GM23338 (cell line): ENCODE results near the gene BPTF. TPM values are rescaled to one million over a fixed set of nuclear protein-coding genes. Genes with fewer than 3 reads are reported as not detected.

ENCODE experiments used
- ATAC-seq: fragments of 200-7000 bp; cut with Tn5 transposase; 3 replicates; pipeline ENCODE4 v1.9.1; 2020
- DNase-seq: peaks from one replicate; pipeline ENCODE4 v3.0.0-alpha.2; 2015; ENCODE audit warnings: low spot score
- H2AFZ ChIP-seq: fragments of 200-600 bp; sonication (generic); 2 replicates; pipeline ENCODE4 v1.8.0; 2016; ENCODE audit warnings: antibody characterized with exemption, mild to moderate bottlenecking, moderate library complexity
- H3F3A ChIP-seq: fragments of 200-600 bp; sonication (generic); replicated peaks from 2 replicates; pipeline ENCODE4 v1.8.0; 2017; ENCODE audit warnings: antibody characterized with exemption, mixed run types, low read depth
- H3K27ac ChIP-seq: fragments of 200-600 bp; sonication (generic); 2 replicates; pipeline ENCODE4 v1.6.1; 2016; ENCODE audit warnings: low read depth
- H3K27me3 ChIP-seq: fragments of 200-600 bp; sonication (generic); 2 replicates; pipeline ENCODE4 v1.8.0; 2016; ENCODE audit warnings: mild to moderate bottlenecking, mixed run types, moderate library complexity; ENCODE audit not compliant: insufficient read depth
- H3K36me3 ChIP-seq: fragments of 200-600 bp; sonication (generic); 2 replicates; pipeline ENCODE4 v1.8.0; 2016; ENCODE audit warnings: mild to moderate bottlenecking; ENCODE audit not compliant: insufficient read depth
- H3K4me1 ChIP-seq: fragments of 200-600 bp; sonication (generic); 2 replicates; pipeline ENCODE4 v1.8.0; 2016; ENCODE audit warnings: mild to moderate bottlenecking, moderate library complexity; ENCODE audit not compliant: insufficient read depth
- H3K4me2 ChIP-seq: fragments of 200-600 bp; sonication (generic); 2 replicates; pipeline ENCODE4 v1.7.1; 2017; ENCODE audit warnings: mixed run types
- H3K4me3 ChIP-seq: fragments of 200-600 bp; sonication (generic); 2 replicates; pipeline ENCODE4 v1.6.1; 2016; ENCODE audit warnings: mixed run types
- H3K79me2 ChIP-seq: fragments of 200-600 bp; sonication (generic); replicated peaks from 2 replicates; pipeline ENCODE4 v1.8.0; 2017; ENCODE audit warnings: mild to moderate bottlenecking; ENCODE audit not compliant: insufficient read depth
- H3K9me2 ChIP-seq: fragments of 200-600 bp; sonication (generic); 2 replicates; pipeline ENCODE4 v1.8.0; 2017; ENCODE audit not compliant: insufficient read depth
- H4K20me1 ChIP-seq: fragments of 200-600 bp; sonication (generic); replicated peaks from 2 replicates; pipeline ENCODE4 v1.8.0; 2017; ENCODE audit warnings: mild to moderate bottlenecking; ENCODE audit not compliant: insufficient read depth
- H3K27ac Mint-ChIP-seq: 2 replicates; pipeline ENCODE4 v1.8.0; 2020; ENCODE audit warnings: inconsistent platforms, mild to moderate bottlenecking, moderate library complexity, mixed read lengths
- H3K27me3 Mint-ChIP-seq: 3 replicates; pipeline ENCODE4 v1.8.0; 2022; ENCODE audit warnings: low read depth, mild to moderate bottlenecking, moderate library complexity, mixed read lengths, inconsistent platforms; ENCODE audit not compliant: insufficient read depth, poor library complexity
- H3K36me3 Mint-ChIP-seq: 3 replicates; pipeline ENCODE4 v1.8.0; 2021; ENCODE audit warnings: low read depth, mild to moderate bottlenecking, inconsistent platforms, moderate library complexity, mixed read lengths
- H3K4me1 Mint-ChIP-seq: 3 replicates; pipeline ENCODE4 v1.8.0; 2020; ENCODE audit warnings: mild to moderate bottlenecking, inconsistent platforms, mixed read lengths
- H3K4me3 Mint-ChIP-seq: 3 replicates; pipeline ENCODE4 v1.8.0; 2021; ENCODE audit warnings: moderate library complexity, mild to moderate bottlenecking, inconsistent platforms, mixed read lengths
- H3K9me3 Mint-ChIP-seq: 3 replicates; pipeline ENCODE4 v1.8.0; 2020; ENCODE audit warnings: moderate library complexity, mild to moderate bottlenecking, inconsistent platforms, mixed read lengths
- CREB1 ChIP-seq: fragments of 250-450 bp; sonication (Bioruptor Pico); IDR thresholded peaks from 2 replicates; pipeline ENCODE4 v1.5.0; 2020; ENCODE audit warnings: low read depth, mild to moderate bottlenecking, moderate library complexity
- EZH2 ChIP-seq: fragments of 200-600 bp; sonication (generic); IDR thresholded peaks from one replicate; pipeline ENCODE4 v1.8.0; 2017; ENCODE audit warnings: antibody characterized with exemption, mild to moderate bottlenecking, low read depth; ENCODE audit not compliant: unreplicated experiment
- EZH2phosphoT487 ChIP-seq: fragments of 200-600 bp; sonication (generic); IDR thresholded peaks from one replicate; pipeline ENCODE4 v1.8.1; 2018; ENCODE audit warnings: antibody characterized with exemption; ENCODE audit not compliant: unreplicated experiment
- JUNB ChIP-seq: IDR thresholded peaks from one replicate; pipeline ENCODE4 v1.6.1; 2016; ENCODE audit warnings: antibody characterized with exemption; ENCODE audit not compliant: unreplicated experiment
- NANOG ChIP-seq: IDR thresholded peaks from 2 replicates; pipeline ENCODE4 v1.6.1; 2016; ENCODE audit warnings: antibody characterized with exemption, borderline replicate concordance
- POLR2AphosphoS5 ChIP-seq: IDR thresholded peaks from 2 replicates; pipeline ENCODE4 v1.6.1; 2016; ENCODE audit warnings: antibody characterized with exemption, low read depth
- STAT1 ChIP-seq: IDR thresholded peaks from one replicate; pipeline ENCODE4 v1.6.1; 2016; ENCODE audit warnings: antibody characterized with exemption; ENCODE audit not compliant: unreplicated experiment
- ZNF114 ChIP-seq: fragments of 250-450 bp; sonication (Bioruptor Pico); IDR thresholded peaks from 2 replicates; pipeline ENCODE4 v1.5.0; 2020; ENCODE audit warnings: mild to moderate bottlenecking, moderate library complexity
- ZNF331 ChIP-seq: fragments of 250-450 bp; sonication (Bioruptor Pico); IDR thresholded peaks from 2 replicates; pipeline ENCODE4 v1.5.0; 2020; ENCODE audit warnings: low read depth, mild to moderate bottlenecking, moderate library complexity
- polyA plus RNA-seq: library from polyadenylated mRNA; unstranded; fragments of >200 nt; fragmentation: Nextera tagmentation; extraction: Ambion mirVana; gene quantifications from 2 replicates; pipeline ENCODE4 v1.2.1, GENCODE V29; 2016
- total RNA-seq: library from RNA; depleted of rRNA; stranded (reverse); fragments of >200 nt; shearing (Covaris generic); gene quantifications from 2 replicates; pipeline ENCODE4 v1.2.3, GENCODE V29; 2014
- TF ChIP-seq, protein P1 (sequence below): IDR thresholded peaks from one replicate; pipeline ENCODE4 v1.6.1; 2018; ENCODE audit warnings: antibody characterized with exemption; ENCODE audit not compliant: unreplicated experiment
- TF ChIP-seq, protein P2 (sequence below): fragments of 250-450 bp; sonication (Bioruptor Pico); IDR thresholded peaks from 2 replicates; pipeline ENCODE4 v1.5.0; 2020; ENCODE audit warnings: mild to moderate bottlenecking, moderate library complexity
- TF ChIP-seq, protein P3 (sequence below), 2 experiments: fragments of 200-600 bp in 1 of 2; sonication (generic) in 1 of 2; conservative IDR thresholded peaks; 2 replicates each; pipeline versions ENCODE4 v1.5.1 to v1.6.1; 2016 to 2017; ENCODE audit warnings: antibody characterized with exemption in 2 of 2, low read depth in 2 of 2, mild to moderate bottlenecking in 2 of 2, moderate library complexity in 1 of 2
- TF ChIP-seq, protein P4 (sequence below): IDR thresholded peaks from 2 replicates; pipeline ENCODE4 v1.6.1; 2016; ENCODE audit warnings: antibody characterized with exemption

Gene BPTF
- total and polyA plus RNA-seq, 2 experiments from 2014 or later: 161 to 179 TPM

DNA sequence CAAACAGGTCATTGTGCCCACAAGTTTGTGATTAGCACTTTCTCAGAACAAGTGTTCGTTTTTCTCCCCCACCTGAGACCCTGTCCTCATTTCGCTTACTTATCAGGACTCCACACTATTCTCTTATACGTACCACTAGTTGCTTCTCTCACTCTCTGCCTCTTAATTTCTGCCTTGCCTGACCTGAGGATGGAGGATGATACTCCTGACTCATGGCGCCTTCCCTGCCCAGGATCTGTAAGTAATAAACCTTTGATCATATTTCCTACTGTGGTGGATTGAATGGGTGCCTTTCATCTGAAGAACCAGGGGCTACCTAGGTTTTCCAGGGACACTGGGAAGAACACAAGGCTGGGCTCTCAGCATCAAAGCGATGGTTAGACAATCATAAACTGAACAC, 39.8 kb upstream of the BPTF start:
- DNase-seq: no peak
- no peaks in the 10 kb centered on the region for H3K4me1 ChIP-seq
- no peaks in the 10 kb centered on the region for H3K27me3 ChIP-seq
- no peak overlapping the region for H2AFZ ChIP-seq
- H4K20me1 ChIP-seq: no peaks in the 10 kb centered on the region
- no peaks in the 10 kb centered on the region for H3K9me3 Mint-ChIP-seq
- no peak overlapping the region for H3K4me2 ChIP-seq
- no peak overlapping the region for H3K27ac ChIP-seq
- TF ChIP-seq NANOG (no peak), EZH2phosphoT487 (no peak), CREB1 (CRISPR knock-in tag) (no peak), EZH2 (no peak), STAT1 (no peak), JUNB (no peak), POLR2AphosphoS5 (no peak), ZNF331 (CRISPR knock-in tag) (no peak), ZNF114 (no peak)
- TF ChIP-seq, protein P1, sequence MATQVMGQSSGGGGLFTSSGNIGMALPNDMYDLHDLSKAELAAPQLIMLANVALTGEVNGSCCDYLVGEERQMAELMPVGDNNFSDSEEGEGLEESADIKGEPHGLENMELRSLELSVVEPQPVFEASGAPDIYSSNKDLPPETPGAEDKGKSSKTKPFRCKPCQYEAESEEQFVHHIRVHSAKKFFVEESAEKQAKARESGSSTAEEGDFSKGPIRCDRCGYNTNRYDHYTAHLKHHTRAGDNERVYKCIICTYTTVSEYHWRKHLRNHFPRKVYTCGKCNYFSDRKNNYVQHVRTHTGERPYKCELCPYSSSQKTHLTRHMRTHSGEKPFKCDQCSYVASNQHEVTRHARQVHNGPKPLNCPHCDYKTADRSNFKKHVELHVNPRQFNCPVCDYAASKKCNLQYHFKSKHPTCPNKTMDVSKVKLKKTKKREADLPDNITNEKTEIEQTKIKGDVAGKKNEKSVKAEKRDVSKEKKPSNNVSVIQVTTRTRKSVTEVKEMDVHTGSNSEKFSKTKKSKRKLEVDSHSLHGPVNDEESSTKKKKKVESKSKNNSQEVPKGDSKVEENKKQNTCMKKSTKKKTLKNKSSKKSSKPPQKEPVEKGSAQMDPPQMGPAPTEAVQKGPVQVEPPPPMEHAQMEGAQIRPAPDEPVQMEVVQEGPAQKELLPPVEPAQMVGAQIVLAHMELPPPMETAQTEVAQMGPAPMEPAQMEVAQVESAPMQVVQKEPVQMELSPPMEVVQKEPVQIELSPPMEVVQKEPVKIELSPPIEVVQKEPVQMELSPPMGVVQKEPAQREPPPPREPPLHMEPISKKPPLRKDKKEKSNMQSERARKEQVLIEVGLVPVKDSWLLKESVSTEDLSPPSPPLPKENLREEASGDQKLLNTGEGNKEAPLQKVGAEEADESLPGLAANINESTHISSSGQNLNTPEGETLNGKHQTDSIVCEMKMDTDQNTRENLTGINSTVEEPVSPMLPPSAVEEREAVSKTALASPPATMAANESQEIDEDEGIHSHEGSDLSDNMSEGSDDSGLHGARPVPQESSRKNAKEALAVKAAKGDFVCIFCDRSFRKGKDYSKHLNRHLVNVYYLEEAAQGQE: no peak
- TF ChIP-seq, protein P2, sequence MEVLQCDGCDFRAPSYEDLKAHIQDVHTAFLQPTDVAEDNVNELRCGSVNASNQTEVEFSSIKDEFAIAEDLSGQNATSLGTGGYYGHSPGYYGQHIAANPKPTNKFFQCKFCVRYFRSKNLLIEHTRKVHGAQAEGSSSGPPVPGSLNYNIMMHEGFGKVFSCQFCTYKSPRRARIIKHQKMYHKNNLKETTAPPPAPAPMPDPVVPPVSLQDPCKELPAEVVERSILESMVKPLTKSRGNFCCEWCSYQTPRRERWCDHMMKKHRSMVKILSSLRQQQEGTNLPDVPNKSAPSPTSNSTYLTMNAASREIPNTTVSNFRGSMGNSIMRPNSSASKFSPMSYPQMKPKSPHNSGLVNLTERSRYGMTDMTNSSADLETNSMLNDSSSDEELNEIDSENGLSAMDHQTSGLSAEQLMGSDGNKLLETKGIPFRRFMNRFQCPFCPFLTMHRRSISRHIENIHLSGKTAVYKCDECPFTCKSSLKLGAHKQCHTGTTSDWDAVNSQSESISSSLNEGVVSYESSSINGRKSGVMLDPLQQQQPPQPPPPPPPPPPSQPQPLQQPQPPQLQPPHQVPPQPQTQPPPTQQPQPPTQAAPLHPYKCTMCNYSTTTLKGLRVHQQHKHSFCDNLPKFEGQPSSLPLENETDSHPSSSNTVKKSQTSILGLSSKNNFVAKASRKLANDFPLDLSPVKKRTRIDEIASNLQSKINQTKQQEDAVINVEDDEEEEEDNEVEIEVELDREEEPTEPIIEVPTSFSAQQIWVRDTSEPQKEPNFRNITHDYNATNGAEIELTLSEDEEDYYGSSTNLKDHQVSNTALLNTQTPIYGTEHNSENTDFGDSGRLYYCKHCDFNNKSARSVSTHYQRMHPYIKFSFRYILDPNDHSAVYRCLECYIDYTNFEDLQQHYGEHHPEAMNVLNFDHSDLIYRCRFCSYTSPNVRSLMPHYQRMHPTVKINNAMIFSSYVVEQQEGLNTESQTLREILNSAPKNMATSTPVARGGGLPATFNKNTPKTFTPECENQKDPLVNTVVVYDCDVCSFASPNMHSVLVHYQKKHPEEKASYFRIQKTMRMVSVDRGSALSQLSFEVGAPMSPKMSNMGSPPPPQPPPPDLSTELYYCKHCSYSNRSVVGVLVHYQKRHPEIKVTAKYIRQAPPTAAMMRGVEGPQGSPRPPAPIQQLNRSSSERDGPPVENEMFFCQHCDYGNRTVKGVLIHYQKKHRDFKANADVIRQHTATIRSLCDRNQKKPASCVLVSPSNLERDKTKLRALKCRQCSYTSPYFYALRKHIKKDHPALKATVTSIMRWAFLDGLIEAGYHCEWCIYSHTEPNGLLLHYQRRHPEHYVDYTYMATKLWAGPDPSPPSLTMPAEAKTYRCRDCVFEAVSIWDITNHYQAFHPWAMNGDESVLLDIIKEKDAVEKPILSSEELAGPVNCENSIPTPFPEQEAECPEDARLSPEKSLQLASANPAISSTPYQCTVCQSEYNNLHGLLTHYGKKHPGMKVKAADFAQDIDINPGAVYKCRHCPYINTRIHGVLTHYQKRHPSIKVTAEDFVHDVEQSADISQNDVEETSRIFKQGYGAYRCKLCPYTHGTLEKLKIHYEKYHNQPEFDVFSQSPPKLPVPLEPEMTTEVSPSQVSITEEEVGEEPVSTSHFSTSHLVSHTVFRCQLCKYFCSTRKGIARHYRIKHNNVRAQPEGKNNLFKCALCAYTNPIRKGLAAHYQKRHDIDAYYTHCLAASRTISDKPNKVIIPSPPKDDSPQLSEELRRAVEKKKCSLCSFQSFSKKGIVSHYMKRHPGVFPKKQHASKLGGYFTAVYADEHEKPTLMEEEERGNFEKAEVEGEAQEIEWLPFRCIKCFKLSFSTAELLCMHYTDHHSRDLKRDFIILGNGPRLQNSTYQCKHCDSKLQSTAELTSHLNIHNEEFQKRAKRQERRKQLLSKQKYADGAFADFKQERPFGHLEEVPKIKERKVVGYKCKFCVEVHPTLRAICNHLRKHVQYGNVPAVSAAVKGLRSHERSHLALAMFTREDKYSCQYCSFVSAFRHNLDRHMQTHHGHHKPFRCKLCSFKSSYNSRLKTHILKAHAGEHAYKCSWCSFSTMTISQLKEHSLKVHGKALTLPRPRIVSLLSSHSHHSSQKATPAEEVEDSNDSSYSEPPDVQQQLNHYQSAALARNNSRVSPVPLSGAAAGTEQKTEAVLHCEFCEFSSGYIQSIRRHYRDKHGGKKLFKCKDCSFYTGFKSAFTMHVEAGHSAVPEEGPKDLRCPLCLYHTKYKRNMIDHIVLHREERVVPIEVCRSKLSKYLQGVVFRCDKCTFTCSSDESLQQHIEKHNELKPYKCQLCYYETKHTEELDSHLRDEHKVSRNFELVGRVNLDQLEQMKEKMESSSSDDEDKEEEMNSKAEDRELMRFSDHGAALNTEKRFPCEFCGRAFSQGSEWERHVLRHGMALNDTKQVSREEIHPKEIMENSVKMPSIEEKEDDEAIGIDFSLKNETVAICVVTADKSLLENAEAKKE: no peak
- TF ChIP-seq, protein P3, sequence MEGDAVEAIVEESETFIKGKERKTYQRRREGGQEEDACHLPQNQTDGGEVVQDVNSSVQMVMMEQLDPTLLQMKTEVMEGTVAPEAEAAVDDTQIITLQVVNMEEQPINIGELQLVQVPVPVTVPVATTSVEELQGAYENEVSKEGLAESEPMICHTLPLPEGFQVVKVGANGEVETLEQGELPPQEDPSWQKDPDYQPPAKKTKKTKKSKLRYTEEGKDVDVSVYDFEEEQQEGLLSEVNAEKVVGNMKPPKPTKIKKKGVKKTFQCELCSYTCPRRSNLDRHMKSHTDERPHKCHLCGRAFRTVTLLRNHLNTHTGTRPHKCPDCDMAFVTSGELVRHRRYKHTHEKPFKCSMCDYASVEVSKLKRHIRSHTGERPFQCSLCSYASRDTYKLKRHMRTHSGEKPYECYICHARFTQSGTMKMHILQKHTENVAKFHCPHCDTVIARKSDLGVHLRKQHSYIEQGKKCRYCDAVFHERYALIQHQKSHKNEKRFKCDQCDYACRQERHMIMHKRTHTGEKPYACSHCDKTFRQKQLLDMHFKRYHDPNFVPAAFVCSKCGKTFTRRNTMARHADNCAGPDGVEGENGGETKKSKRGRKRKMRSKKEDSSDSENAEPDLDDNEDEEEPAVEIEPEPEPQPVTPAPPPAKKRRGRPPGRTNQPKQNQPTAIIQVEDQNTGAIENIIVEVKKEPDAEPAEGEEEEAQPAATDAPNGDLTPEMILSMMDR (conservative IDR thresholded peaks at IDR 0.05; ENCODE audit: low read depth in 2 of 2): no peak
- TF ChIP-seq, protein P4, sequence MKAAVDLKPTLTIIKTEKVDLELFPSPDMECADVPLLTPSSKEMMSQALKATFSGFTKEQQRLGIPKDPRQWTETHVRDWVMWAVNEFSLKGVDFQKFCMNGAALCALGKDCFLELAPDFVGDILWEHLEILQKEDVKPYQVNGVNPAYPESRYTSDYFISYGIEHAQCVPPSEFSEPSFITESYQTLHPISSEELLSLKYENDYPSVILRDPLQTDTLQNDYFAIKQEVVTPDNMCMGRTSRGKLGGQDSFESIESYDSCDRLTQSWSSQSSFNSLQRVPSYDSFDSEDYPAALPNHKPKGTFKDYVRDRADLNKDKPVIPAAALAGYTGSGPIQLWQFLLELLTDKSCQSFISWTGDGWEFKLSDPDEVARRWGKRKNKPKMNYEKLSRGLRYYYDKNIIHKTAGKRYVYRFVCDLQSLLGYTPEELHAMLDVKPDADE: no peak
- no peaks in the 10 kb centered on the region for H3K79me2 ChIP-seq
- H3K4me1 Mint-ChIP-seq: no peaks in the 10 kb centered on the region
- no peaks in the 10 kb centered on the region for H3K36me3 ChIP-seq
- H3K9me2 ChIP-seq: no peaks in the 10 kb centered on the region
- H3K36me3 Mint-ChIP-seq: no peaks in the 10 kb centered on the region
- no peak overlapping the region for H3K27ac Mint-ChIP-seq
- H3K27me3 Mint-ChIP-seq: no peaks in the 10 kb centered on the region
- no peak overlapping the region for H3K4me3 ChIP-seq
- ATAC-seq: no peak
- H3K4me3 Mint-ChIP-seq: no peak overlapping the region
- 0 out of 2 replicates have a peak, but pooled peaks cover 3% of the 10 kb centered on the region for H3F3A ChIP-seq
